H1 (cell line): ENCODE measurements around the gene AIF1.

Source experiments
- CTCF ChIP-seq, 3 experiments: IDR thresholded peaks; 1 replicate in 2 of 3; 2 replicates in 1 of 3; pipeline versions ENCODE4 v1.5.1 to v1.6.1; 2011; ENCODE audit warnings: low read length in 3 of 3, mild to moderate bottlenecking in 3 of 3, inconsistent platforms in 2 of 3, low read depth in 1 of 3, moderate library complexity in 1 of 3; ENCODE audit not compliant: insufficient read depth in 1 of 3; ENCODE audit errors: control extremely low read depth in 1 of 3
- GABPA ChIP-seq: IDR thresholded peaks from 2 replicates; pipeline ENCODE4 v1.6.1; 2011; ENCODE audit warnings: mild to moderate bottlenecking, low read length, moderate library complexity, borderline replicate concordance; ENCODE audit not compliant: insufficient read depth
- MAFK ChIP-seq: IDR thresholded peaks from 2 replicates; pipeline ENCODE4 v1.6.1; 2012; ENCODE audit warnings: low read depth, mild to moderate bottlenecking, improper control_type of control experiment, low read length
- POLR2A ChIP-seq, 2 experiments: IDR thresholded peaks; 1 replicate in 1 of 2; 2 replicates in 1 of 2; pipeline ENCODE4 v1.6.1; 2011; ENCODE audit warnings: low read depth in 2 of 2, low read length in 2 of 2, mild to moderate bottlenecking in 2 of 2; ENCODE audit errors: control extremely low read depth in 1 of 2
- POLR2AphosphoS5 ChIP-seq: IDR thresholded peaks from 2 replicates; pipeline ENCODE4 v1.6.1; 2011; ENCODE audit warnings: low read depth, low read length

DNA sequence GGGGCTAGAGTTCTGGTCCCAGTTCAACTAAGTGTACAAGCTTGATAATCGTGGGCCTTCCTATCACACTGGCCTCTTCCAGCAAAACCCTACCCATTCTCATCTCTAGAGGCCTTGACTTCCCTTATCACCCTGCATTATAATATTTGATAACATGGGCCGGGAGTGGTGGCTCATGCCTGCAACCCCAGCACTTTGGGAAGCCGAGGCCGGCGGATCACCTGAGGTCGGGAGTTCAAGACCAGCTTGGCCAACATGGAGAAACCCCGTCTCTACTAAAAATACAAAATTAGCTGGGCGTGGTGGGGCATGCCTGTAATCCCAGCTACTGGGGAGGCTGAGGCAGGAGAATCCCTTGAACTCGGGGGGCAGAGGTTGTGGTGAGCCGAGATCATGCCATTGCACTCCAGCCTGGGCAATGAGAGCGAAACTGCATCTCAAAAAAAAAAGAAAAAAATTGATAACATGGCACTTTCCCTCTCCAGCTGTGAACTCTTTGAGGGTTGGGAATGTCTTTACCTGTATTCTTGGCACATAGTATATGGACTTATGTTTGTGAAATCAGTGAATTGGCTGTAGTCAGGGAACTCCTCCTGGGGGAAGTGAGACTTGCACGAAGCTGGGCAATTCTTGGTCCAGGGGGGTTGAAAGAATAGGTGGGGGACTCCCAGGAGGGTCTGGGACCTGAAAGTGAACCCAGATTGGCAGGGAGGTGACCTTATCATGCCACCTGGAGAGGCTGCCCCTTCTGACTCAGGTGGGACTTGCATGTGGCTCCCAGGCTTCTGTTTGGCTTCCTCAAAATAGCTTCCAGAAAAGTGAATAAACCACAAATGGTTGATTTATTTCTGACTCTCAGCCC is 46.5 kb downstream of the AIF1 start:
- TF ChIP-seq CTCF (IDR thresholded peaks at IDR 0.05; ENCODE audit: control extremely low read depth in 1 of 3, insufficient read depth in 1 of 3, low read depth in 1 of 3, low read length in 3 of 3) (no peak), MAFK (no peak), GABPA (no peak), POLR2AphosphoS5 (no peak), POLR2A (IDR thresholded peaks at IDR 0.05; ENCODE audit: control extremely low read depth in 1 of 2, low read depth in 2 of 2, low read length in 2 of 2) (no peak; a peak in 1 of 3 replicates)
